ENCODE data around the gene GZF1.

The GZF1 gene

DNA sequence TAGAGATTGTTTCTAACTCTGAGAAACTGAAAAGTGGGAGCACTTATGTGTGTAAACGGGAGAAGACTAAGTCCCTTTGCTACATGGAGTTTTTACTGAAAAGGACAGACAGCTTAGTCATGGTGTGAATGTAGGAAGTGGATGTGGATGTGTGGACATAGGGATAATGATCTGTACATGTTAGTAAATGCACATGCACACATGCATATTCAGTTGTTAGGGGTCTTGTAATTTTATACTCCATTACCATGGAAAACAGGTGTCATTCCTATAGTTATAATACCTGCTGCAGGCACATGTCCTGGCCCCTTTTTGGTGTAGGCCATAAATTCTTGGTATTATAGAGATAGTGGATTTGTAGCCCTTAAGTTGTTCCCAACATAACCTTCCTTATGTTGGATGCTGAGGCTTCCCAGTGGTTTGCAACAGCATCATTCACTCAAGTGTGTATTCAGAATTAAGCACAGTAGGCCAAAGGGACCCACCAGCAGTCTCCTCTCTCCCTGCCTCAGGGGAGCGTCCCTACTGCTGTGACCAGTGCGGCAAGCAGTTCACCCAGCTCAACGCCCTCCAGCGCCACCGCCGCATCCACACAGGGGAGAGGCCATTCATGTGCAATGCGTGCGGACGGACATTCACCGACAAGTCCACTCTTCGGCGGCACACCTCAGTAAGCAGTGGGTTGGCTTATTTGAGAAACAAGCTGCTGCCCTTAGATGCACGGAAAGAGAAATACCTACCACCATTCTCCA is 7.3 kb downstream of the GZF1 start:
- peaks cover 19% of the 10 kb centered on the region for H3K4me1 Mint-ChIP-seq
- H3K27ac Mint-ChIP-seq: no peak overlapping the region
- DNase-seq (ENCODE audit: low spot score in 2 of 2): no peak
- peaks cover 21% of the 10 kb centered on the region for H3K36me3 Mint-ChIP-seq
- H3K4me3 Mint-ChIP-seq: no peak overlapping the region
- no peaks in the 10 kb centered on the region for H3K9me3 Mint-ChIP-seq
- ATAC-seq (ENCODE audit: low read depth): no peak
- H3K27me3 Mint-ChIP-seq: no peaks in the 10 kb centered on the region

GRCh38 chr20:23370274-23370673 is 8.3 kb downstream of the GZF1 start:
- Mint-ChIP-seq H3K4me1 (peaks cover 9% of the 10 kb centered on the region), H3K27me3 (no peaks in the 10 kb centered on the region), H3K9me3 (no peaks in the 10 kb centered on the region), H3K4me3 (no peak overlapping the region), H3K36me3 (peaks cover 13% of the 10 kb centered on the region), H3K27ac (no peak overlapping the region)
- ATAC-seq (ENCODE audit: low read depth): no peak
- DNase-seq (ENCODE audit: low spot score in 2 of 2): no peak

- no peak overlapping the region for H3K27ac Mint-ChIP-seq
Observed at GRCh38 chr20:23370873-23371272, 8.9 kb downstream of the GZF1 start.

DNA sequence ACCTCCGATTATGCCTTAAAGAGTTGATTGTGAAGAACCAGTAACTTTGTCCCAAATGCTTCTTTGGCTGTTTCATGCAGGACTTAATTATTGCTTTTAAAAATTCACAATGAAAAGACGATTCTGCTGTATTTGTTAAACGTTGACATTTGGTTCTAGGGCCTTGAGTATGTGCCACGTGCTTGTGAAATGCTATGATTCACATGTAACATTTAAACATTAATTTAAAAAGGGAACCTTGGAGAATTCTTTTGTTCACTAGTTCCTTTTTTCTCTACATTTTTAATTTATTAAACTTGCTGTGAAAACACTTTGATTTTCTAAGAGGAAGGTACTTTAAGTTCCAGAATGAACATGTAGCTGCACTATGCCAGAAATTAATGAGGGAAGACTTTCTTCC is 9.5 kb downstream of the GZF1 start:
- DNase-seq (ENCODE audit: low spot score in 2 of 2): no peak
- H3K27me3 Mint-ChIP-seq: no peaks in the 10 kb centered on the region
- H3K4me1 Mint-ChIP-seq: peaks cover 3% of the 10 kb centered on the region
- no peak for ATAC-seq (ENCODE audit: low read depth)
- peaks cover 22% of the 10 kb centered on the region for H3K36me3 Mint-ChIP-seq
- H3K27ac Mint-ChIP-seq: no peak overlapping the region
- H3K4me3 Mint-ChIP-seq: no peak overlapping the region
- no peaks in the 10 kb centered on the region for H3K9me3 Mint-ChIP-seq

More at GRCh38 chr20:23370873-23371272, 8.9 kb downstream of the GZF1 start:
- DNase-seq (ENCODE audit: low spot score in 2 of 2) (no peak), ATAC-seq (ENCODE audit: low read depth) (no peak)
- peaks cover 18% of the 10 kb centered on the region for H3K36me3 Mint-ChIP-seq
- no peaks in the 10 kb centered on the region for H3K27me3 Mint-ChIP-seq
- H3K9me3 Mint-ChIP-seq: no peaks in the 10 kb centered on the region
- no peak overlapping the region for H3K4me3 Mint-ChIP-seq
- H3K4me1 Mint-ChIP-seq: peaks cover 8% of the 10 kb centered on the region

DNA sequence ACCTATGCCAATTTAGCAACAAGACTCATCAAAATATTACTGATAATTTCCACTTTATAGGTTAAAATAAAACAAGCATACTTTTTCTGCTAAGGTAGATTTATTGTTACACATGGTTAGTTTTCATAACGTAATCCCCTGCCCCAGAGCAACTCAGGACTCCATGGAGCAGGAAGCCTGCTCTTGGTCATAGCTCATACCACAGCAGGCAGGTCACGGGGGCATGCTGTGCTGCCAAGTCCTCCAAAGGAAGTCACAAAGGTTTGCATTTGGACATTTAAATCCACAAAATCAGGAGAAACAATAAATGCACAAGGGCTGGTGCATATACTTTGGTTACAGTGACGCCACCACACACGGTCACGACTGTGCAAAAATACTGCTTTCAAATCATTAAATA is 12.5 kb downstream of the GZF1 start:
- H3K4me1 Mint-ChIP-seq: no peaks in the 10 kb centered on the region
- H3K27ac Mint-ChIP-seq: no peak overlapping the region
- no peak for DNase-seq (ENCODE audit: low spot score in 2 of 2)
- ATAC-seq (ENCODE audit: low read depth): no peak
- H3K4me3 Mint-ChIP-seq: no peak overlapping the region
- peaks cover 25% of the 10 kb centered on the region for H3K36me3 Mint-ChIP-seq
- no peaks in the 10 kb centered on the region for H3K9me3 Mint-ChIP-seq
- no peaks in the 10 kb centered on the region for H3K27me3 Mint-ChIP-seq

- Mint-ChIP-seq H3K4me1 (no peaks in the 10 kb centered on the region), H3K4me3 (no peak overlapping the region), H3K9me3 (no peaks in the 10 kb centered on the region), H3K27ac (no peak overlapping the region), H3K27me3 (no peaks in the 10 kb centered on the region), H3K36me3 (peaks cover 23% of the 10 kb centered on the region)
- no peak for ATAC-seq (ENCODE audit: low read depth)
- no peak for DNase-seq (ENCODE audit: low spot score in 2 of 2)
Observed at GRCh38 chr20:23375827-23376226, 13.8 kb downstream of the GZF1 start.

DNA sequence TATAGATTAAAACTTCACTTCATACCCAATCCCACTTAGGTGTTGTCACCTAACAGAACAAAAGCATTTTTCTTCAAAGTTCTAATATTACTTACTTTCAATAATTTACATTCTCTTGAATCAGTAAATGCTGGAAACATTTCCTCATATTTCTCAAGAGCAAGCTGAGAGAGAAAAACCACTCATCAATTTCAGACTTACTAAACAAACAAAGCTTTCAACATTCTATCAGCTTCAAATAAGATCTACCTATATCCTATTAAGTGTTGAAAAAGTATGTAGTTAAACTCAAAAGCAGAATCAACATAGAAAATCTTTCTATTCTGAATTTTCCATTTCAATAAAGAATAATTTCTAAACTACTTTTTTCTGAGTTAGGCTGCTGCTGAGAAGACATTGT is 17.8 kb downstream of the GZF1 start:
- Mint-ChIP-seq H3K9me3 (peaks cover 2% of the 10 kb centered on the region), H3K4me1 (no peaks in the 10 kb centered on the region), H3K27me3 (no peaks in the 10 kb centered on the region), H3K27ac (no peak overlapping the region), H3K4me3 (no peak overlapping the region), H3K36me3 (peaks cover 35% of the 10 kb centered on the region)
- DNase-seq (ENCODE audit: low spot score in 2 of 2) (no peak), ATAC-seq (ENCODE audit: low read depth) (no peak)

DNA sequence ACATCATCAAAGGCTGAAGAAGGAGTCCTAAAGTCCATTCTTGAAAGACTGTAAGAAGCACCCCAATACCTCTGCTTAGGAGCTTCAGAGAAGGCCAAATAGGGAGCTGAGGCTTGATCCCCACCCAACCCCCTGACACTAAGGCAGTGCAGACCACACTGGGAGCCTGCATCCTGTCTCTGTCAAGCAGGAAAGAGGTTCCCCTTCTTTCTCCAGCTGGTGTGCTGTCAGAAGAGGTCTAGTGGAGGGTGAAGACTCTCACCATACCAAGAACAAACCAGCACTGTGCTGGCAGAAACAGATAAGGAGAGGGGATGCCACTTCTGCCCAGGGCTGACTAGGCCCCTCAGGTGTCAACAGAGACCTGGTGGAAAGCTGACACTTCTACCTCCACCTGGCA is 19.9 kb downstream of the GZF1 start:
- Mint-ChIP-seq H3K36me3 (peaks cover 36% of the 10 kb centered on the region), H3K27me3 (no peaks in the 10 kb centered on the region), H3K9me3 (peaks cover 2% of the 10 kb centered on the region), H3K27ac (no peak overlapping the region), H3K4me3 (no peak overlapping the region), H3K4me1 (no peaks in the 10 kb centered on the region)
- DNase-seq (ENCODE audit: low spot score in 2 of 2) (no peak), ATAC-seq (ENCODE audit: low read depth) (no peak)

DNA sequence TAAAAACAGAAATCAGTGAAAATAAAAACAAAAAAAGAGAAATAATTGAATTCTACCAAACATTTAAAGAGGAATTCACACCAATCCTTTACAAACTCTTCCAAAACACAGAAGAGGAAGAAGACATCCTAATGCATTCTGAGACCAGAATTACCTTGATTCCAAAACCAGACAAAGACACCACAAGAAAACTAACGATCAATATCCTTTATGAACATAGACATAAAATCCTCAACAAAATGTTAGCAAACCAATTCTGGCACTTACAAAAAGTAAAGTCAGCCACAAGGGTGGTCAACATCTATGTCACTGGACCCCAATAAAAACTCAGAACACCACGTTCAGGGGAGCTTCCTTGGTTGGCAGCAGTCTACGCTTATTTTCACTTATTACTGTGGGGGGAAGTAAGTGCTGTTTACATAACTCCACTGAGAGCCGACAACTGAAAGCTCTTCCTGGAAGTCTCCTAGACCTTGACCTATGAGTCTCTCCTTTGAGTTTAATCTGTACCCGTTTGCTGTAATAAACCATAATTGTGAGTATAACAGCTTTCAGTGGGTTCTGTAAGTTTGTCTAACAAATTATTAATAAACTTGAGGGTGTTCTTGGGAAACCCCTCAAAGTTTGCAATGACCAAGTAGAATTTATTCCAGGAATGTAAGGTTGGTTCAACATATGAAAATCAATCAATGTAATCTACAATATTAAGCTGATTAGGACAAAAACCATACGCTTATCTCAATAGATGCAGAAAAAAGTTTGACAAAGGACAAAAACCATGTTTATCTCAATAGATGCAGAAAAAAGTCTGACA is 24.5 kb downstream of the GZF1 start:
- Mint-ChIP-seq H3K4me1 (peaks cover 4% of the 10 kb centered on the region), H3K36me3 (peaks cover 46% of the 10 kb centered on the region), H3K27me3 (no peaks in the 10 kb centered on the region), H3K27ac (peak overlapping the region; percentile 43), H3K9me3 (peaks cover 2% of the 10 kb centered on the region), H3K4me3 (no peak overlapping the region)
- DNase-seq (ENCODE audit: low spot score in 2 of 2) (no peak), ATAC-seq (ENCODE audit: low read depth) (no peak)

DNA sequence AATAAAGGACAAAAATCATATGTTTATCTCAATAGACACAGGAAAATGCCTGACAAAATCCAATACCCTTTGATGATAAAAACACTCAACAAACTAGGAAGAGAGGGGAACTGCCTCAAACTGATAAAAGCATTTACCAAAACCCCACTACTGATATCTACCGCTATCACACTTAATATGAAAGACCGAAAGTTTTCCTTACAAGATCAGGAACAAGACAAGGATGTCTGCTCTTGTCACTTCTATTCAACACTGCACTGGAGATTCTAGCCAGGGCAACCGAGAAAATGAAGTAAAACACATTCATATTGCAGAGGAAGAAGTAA is 25.1 kb downstream of the GZF1 start:
- H3K9me3 Mint-ChIP-seq: peaks cover 2% of the 10 kb centered on the region
- DNase-seq (ENCODE audit: low spot score in 2 of 2) (no peak), ATAC-seq (ENCODE audit: low read depth) (no peak)
- peaks cover 45% of the 10 kb centered on the region for H3K36me3 Mint-ChIP-seq
- no peak overlapping the region for H3K4me3 Mint-ChIP-seq
- peak overlapping the region; percentile 43 for H3K27ac Mint-ChIP-seq
- H3K27me3 Mint-ChIP-seq: no peaks in the 10 kb centered on the region
- peaks cover 8% of the 10 kb centered on the region for H3K4me1 Mint-ChIP-seq

GRCh38 chr20:23390091-23390774 is 28.3 kb downstream of the GZF1 start:
- no peaks in the 10 kb centered on the region for H3K27me3 Mint-ChIP-seq

DNA sequence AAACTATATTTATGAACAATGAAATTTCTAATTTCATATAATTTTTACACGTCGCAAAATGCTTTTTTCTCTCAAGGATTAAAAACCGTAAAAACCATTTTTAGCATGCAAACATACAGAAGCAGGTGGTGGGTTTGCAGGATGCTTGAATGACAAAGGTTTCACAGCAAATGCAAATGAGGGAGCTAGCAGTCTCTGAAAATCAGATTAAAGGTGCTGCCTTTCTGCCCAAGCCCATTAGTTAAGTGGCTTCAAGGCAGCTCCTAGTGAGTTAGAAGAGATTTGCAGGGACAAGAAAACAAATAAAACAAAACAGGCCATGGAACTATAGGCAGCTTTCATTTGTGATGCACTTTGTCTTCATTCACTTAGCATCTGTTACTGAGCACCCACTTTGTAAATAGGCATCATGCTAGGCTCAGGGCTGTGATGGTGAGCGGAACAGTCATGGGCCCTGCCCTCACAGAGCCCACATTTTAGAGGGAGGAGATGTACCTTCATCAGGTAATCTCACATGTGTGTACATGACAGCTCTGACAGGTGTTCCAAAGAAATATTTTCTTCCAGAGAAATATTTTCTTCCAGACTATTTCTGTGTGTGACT is 29.8 kb downstream of the GZF1 start:
- Mint-ChIP-seq H3K9me3 (no peaks in the 10 kb centered on the region), H3K4me3 (no peak overlapping the region), H3K36me3 (peaks cover 39% of the 10 kb centered on the region), H3K27me3 (no peaks in the 10 kb centered on the region), H3K4me1 (peaks cover 8% of the 10 kb centered on the region), H3K27ac (no peak overlapping the region)
- no peak for ATAC-seq (ENCODE audit: low read depth)
- no peak for DNase-seq (ENCODE audit: low spot score in 2 of 2)

More at GRCh38 chr20:23390091-23390774, 28.3 kb downstream of the GZF1 start:
- H3K27ac Mint-ChIP-seq: peak overlapping the region; percentile 60
- no peak overlapping the region for H3K4me3 Mint-ChIP-seq
- H3K9me3 Mint-ChIP-seq: no peaks in the 10 kb centered on the region
- DNase-seq (ENCODE audit: low spot score in 2 of 2) (no peak), ATAC-seq (ENCODE audit: low read depth) (no peak)
- peaks cover 48% of the 10 kb centered on the region for H3K36me3 Mint-ChIP-seq
- peaks cover 8% of the 10 kb centered on the region for H3K4me1 Mint-ChIP-seq

DNA sequence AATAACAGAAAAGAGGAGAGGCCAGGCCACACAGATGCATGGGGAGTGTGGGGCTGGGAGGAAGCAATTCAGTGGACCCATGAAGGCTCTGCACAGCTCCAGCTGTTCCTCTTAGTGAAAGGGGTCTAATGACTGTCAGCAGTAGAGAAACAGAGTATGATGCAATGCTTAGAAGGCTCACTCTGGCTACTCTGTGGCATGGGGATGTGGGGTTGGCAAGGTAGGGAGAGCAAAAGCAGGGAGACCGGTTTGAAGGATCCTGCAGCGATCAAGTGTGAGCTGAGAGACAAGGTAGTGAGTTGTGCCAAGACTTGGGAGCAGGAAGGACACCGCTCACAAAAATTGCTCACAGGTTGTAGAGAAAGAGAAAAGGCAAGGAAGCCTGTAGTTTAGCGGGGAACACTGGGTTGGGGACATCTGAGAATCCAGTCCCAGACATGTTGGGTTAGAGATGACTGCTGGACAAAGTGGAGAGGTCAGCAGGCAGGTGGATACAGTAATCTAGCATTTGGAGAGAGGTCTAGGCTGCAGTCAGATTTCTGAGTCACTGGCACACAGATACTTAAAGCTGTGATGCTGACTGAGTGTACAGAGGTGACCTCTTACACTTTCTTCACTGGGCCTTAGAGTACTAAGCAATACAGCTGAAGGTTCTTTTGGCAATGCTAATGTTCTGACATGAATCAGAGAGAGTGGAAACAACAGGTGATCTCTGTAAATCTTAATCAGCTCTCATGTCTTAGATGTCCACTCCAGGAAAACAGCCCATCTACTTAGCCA is 32.2 kb downstream of the GZF1 start:
- Mint-ChIP-seq H3K4me3 (no peak overlapping the region), H3K27me3 (no peaks in the 10 kb centered on the region), H3K36me3 (peaks cover 27% of the 10 kb centered on the region), H3K9me3 (no peaks in the 10 kb centered on the region), H3K27ac (no peak overlapping the region), H3K4me1 (peaks cover 8% of the 10 kb centered on the region)
- no peak for DNase-seq (ENCODE audit: low spot score in 2 of 2)
- ATAC-seq (ENCODE audit: low read depth): no peak

Data from memory B cell (primary cell).